GM12878 (cell line): Measurements from ENCODE around the gene PRDM4. TPM values are rescaled to one million over a fixed set of nuclear protein-coding genes. Genes with fewer than 3 reads are reported as not detected.

Experiments
- ATAC-seq: fragments of 200-7000 bp; cut with Tn5 transposase; 3 replicates; pipeline ENCODE4 v1.9.1; 2020; ENCODE audit warnings: mild to moderate bottlenecking, moderate library complexity
- BruUV-seq: library from RNA; stranded (reverse); fragments of 400-500 nt; replicated peaks from 2 replicates; lab custom pipeline; 2021; lab: Mats Ljungman, UMichigan
- CTCF ChIA-PET: fragments of 300-600 bp; sonication (Branson Sonifier 250); formaldehyde crosslinking; extraction: SDS; loops from one replicate; lab custom pipeline; 2021; ENCODE audit warnings: inconsistent platforms; lab: Yijun Ruan, JAX
- POLR2A ChIA-PET: fragments of 350-600 bp; formaldehyde crosslinking; extraction: SDS; loops from one replicate; lab custom pipeline; 2021; ENCODE audit warnings: inconsistent platforms; lab: Charles Lee
- RAD21 ChIA-PET: fragments of 300-600 bp; sonication (Branson Sonifier 250); formaldehyde crosslinking; loops from one replicate; lab custom pipeline; 2023; ENCODE audit warnings: antibody characterized with exemption; ENCODE audit not compliant: unreplicated experiment; lab: Charles Lee
- SMC1A ChIA-PET: fragments of 300-600 bp; sonication (Branson Sonifier 250); formaldehyde crosslinking; loops from one replicate; lab custom pipeline; 2023; ENCODE audit not compliant: unreplicated experiment, uncharacterized antibody; lab: Charles Lee
- DNase-seq: peaks from one replicate; pipeline ENCODE4 v3.0.0-alpha.2; 2011; ENCODE audit warnings: low read depth, low spot score
- FAIRE-seq: peaks from 3 replicates; lab custom pipeline; 2011; peaks lifted over from hg19 to GRCh38; lab: Jason Lieb, UNC
- H2AFZ ChIP-seq: 2 replicates; pipeline ENCODE4 v1.6.0; 2011; ENCODE audit warnings: low read depth, low read length, control low read depth; ENCODE audit not compliant: control insufficient read depth
- H3K27ac ChIP-seq: 2 replicates; pipeline ENCODE4 v1.5.1; 2011; ENCODE audit warnings: control low read depth; ENCODE audit not compliant: control insufficient read depth, insufficient read depth
- H3K27me3 ChIP-seq, 2 experiments: replicated peaks in 1 of 2; 2 replicates each; pipeline versions ENCODE4 v1.6.0 to v1.6.1; 2011; ENCODE audit warnings: low read length in 1 of 2; ENCODE audit not compliant: control insufficient read depth in 2 of 2, insufficient read depth in 2 of 2
- H3K36me3 ChIP-seq, 2 experiments: 2 replicates each; pipeline ENCODE4 v1.5.1; 2011; ENCODE audit warnings: low read length in 1 of 2; ENCODE audit not compliant: control insufficient read depth in 2 of 2, insufficient read depth in 2 of 2
- H3K4me1 ChIP-seq: 2 replicates; pipeline ENCODE4 v1.6.1; 2011; ENCODE audit warnings: mild to moderate bottlenecking, low read length, moderate library complexity, mixed read lengths; ENCODE audit not compliant: control insufficient read depth, insufficient read depth
- H3K4me2 ChIP-seq: 2 replicates; pipeline ENCODE4 v1.6.0; 2011; ENCODE audit warnings: control low read depth; ENCODE audit not compliant: control insufficient read depth, insufficient read depth
- H3K4me3 ChIP-seq: fragments of 200-600 bp; sonication (generic); 2 replicates; pipeline ENCODE4 v1.5.1; 2016
- H3K79me2 ChIP-seq: 2 replicates; pipeline ENCODE4 v1.6.0; 2011; ENCODE audit warnings: low read length; ENCODE audit not compliant: control insufficient read depth, insufficient read depth
- H3K9ac ChIP-seq: 2 replicates; pipeline ENCODE4 v1.8.0; 2011; ENCODE audit warnings: low read length, control low read depth, mixed read lengths; ENCODE audit not compliant: control insufficient read depth, insufficient read depth
- H3K9me3 ChIP-seq: replicated peaks from 3 replicates; pipeline ENCODE4 v1.5.1; 2011; ENCODE audit warnings: mild to moderate bottlenecking, low read length; ENCODE audit not compliant: control insufficient read depth, insufficient read depth
- H4K20me1 ChIP-seq: 2 replicates; pipeline ENCODE4 v1.6.0; 2011; ENCODE audit not compliant: control insufficient read depth, insufficient read depth
- EP300 ChIP-seq, 2 experiments: fragments of 150-350 bp in 1 of 2; IDR thresholded peaks; 2 replicates each; pipeline ENCODE4 v1.6.1; 2011 to 2012; ENCODE audit warnings: low read depth in 2 of 2, low read length in 2 of 2, borderline replicate concordance in 1 of 2, improper control_type of control experiment in 1 of 2, inconsistent platforms in 1 of 2; ENCODE audit not compliant: control insufficient read depth in 1 of 2
- MTA2 ChIP-seq: fragments of 450-650 bp; IDR thresholded peaks from 2 replicates; pipeline ENCODE4 v1.6.1; 2016; ENCODE audit warnings: low read depth, mild to moderate bottlenecking, moderate library complexity
- MTA3 ChIP-seq: IDR thresholded peaks from 2 replicates; pipeline ENCODE4 v1.6.1; 2012; ENCODE audit warnings: low read length, inconsistent platforms, borderline replicate concordance
- NFIC ChIP-seq: IDR thresholded peaks from 2 replicates; pipeline ENCODE4 v1.6.1; 2012; ENCODE audit warnings: low read depth, mild to moderate bottlenecking, inconsistent platforms, low read length, moderate library complexity
- PAX5 ChIP-seq: IDR thresholded peaks from 2 replicates; pipeline ENCODE4 v1.6.1; 2011; ENCODE audit warnings: low read depth, low read length, borderline replicate concordance
- SPI1 ChIP-seq: IDR thresholded peaks from 2 replicates; pipeline ENCODE4 v1.6.1; 2011; ENCODE audit warnings: low read depth, mild to moderate bottlenecking, low read length, moderate library complexity, borderline replicate concordance; ENCODE audit not compliant: insufficient read depth
- ZBED1 ChIP-seq: IDR thresholded peaks from 2 replicates; pipeline ENCODE4 v1.6.1; 2016; ENCODE audit warnings: borderline replicate concordance
- WGBS: methylation state at CpG from one replicate; pipeline ENCODE4 v1.1.6; 2016; ENCODE audit warnings: low lambda C conversion rate; ENCODE audit not compliant: insufficient replicate concordance, insufficient coverage; ENCODE audit errors: missing lambda C conversion rate; 5-methylcytosine and 5-hydroxymethylcytosine counted together
- in situ Hi-C: fragments of 300-500 bp; cut with MboI; formaldehyde crosslinking; loops from 9 replicates; pipeline ENCODE4 v1.14.3; 2018; ENCODE audit warnings: mixed read lengths
- intact Hi-C: fragments of 100-400 bp; cut with micrococcal nuclease; formaldehyde crosslinking; loops from one replicate; pipeline ENCODE4 v1.14.2; 2022; ENCODE audit not compliant: unreplicated experiment
- polyA plus RNA-seq, 11 experiments: library from polyadenylated mRNA; depleted of rRNA in 4 of 11; unstranded in 6 of 11; stranded (reverse) in 5 of 11; fragments of >200 nt; fragmentation: Nextera tagmentation in 4 of 11; fragmentation: Illumina TruSeq in 1 of 11; extraction: Ambion mirVana in 4 of 11; extraction: Trizol in 1 of 11; gene quantifications; 1 replicate in 1 of 11; 2 replicates in 10 of 11; pipeline versions ENCODE4 v1.2.1 to v1.2.3, GENCODE V29; 2011 to 2016; ENCODE audit warnings: inconsistent platforms in 2 of 11, missing spikeins in 2 of 11, low read depth in 1 of 11
- total RNA-seq, 4 experiments: library from RNA; depleted of rRNA in 3 of 4; stranded (reverse); fragments of >200 nt in 3 of 4; fragmentation: Illumina TruSeq in 1 of 4; extraction: Trizol in 1 of 4; gene quantifications; 2 replicates each; pipeline versions ENCODE4 v1.2.1 to v1.2.3, GENCODE V29; 2013 to 2021
- TF ChIP-seq, protein P1 (sequence below): IDR thresholded peaks from 2 replicates; pipeline ENCODE4 v1.6.1; 2012; ENCODE audit warnings: low read depth, low read length, improper control_type of control experiment
- TF ChIP-seq, protein P2 (sequence below): fragments of 150-350 bp; IDR thresholded peaks from 2 replicates; pipeline ENCODE4 v1.6.1; 2016; ENCODE audit warnings: low read depth, low read length

PRDM4 gene
- total and polyA plus RNA-seq, 10 of the 15 experiments (the other 5 are each of a cell fraction or from before 2014, with no cell fraction given) = 5.1 to 22.2 (median 15.0) TPM

DNA sequence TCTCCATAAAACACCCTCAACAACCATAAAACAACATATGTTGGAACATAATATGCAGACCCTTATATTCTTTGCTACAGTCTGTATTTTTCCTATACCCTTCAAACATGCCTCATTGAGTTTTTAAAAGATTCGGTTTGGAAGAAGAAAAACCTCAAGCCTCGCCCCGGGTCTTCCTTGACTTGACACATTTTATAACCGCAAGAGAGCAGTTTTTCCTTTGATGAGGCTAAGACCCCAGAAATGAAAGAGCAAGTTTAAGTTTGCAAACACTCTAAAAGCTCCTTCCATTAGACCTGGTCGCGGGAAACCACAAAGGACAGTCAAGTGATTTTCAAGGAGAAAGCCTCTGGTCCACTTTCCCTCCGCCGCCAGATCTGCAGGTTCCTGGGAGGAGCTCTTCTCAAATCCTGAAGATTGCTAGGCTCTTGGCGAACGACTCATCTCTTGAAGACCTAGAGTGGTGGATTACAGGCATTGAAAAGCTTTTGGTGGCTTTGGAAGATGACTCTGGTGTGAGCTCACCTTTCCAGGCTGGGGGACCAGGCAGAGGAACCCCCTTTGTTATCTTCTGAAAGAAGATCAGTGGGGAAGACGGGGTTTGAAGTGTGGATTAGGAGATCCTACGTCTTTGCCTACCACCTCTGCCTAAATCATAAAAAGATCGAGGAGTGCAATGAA is 13.6 kb upstream of the PRDM4 start, which contains the start of gene ASCL4:
ASCL4 (plus strand) TSS at position 356 of the 681 bp plus-strand sequence. CDS start 515 bp downstream, outside the sequence.
- Histone ChIP-seq H3K36me3 (no peaks in the 10 kb centered on the region), H3K4me2 (no peak within 1 kb of the TSS), H3K9me3 (no peaks in the 10 kb centered on the region; the same call in 2 of the 3 replicates), H2AFZ (no peak within 1 kb of the TSS), H3K4me1 (peaks cover 9% of the 10 kb centered on the region), H3K27me3 (peaks cover 3 to 4% of the 10 kb centered on the region in 2 experiments; a peak in 3 of 4 replicates), H4K20me1 (no peaks in the 10 kb centered on the region; the same call in 1 of the 2 replicates), H3K27ac (no peak within 1 kb of the TSS), H3K4me3 (no peak within 1 kb of the TSS), H3K9ac (no peak within 1 kb of the TSS), H3K79me2 (no peaks in the 10 kb centered on the region)
- ATAC-seq = no peak
- FAIRE-seq = no peak
- BruUV-seq = no TSS peak
- in situ Hi-C loops = no loop called here
- no peak for DNase-seq
- POLR2A ChIA-PET = no interaction called here
- 54% methylated on average over 13 of the region's 13 CpGs for WGBS
- RAD21 ChIA-PET = no interaction called here
- SMC1A ChIA-PET = no interaction called here
- TF ChIP-seq NFIC (no peak), MTA2 (no peak), ZBED1 (no peak), SPI1 (no peak), EP300 (IDR thresholded peaks at IDR 0.05; ENCODE audit: borderline replicate concordance in 1 of 2, control insufficient read depth in 1 of 2, low read depth in 2 of 2, low read length in 2 of 2) (no peak), PAX5 (no peak), MTA3 (no peak)
- TF ChIP-seq, protein P1, sequence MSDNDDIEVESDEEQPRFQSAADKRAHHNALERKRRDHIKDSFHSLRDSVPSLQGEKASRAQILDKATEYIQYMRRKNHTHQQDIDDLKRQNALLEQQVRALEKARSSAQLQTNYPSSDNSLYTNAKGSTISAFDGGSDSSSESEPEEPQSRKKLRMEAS = no peak
- TF ChIP-seq, protein P2, sequence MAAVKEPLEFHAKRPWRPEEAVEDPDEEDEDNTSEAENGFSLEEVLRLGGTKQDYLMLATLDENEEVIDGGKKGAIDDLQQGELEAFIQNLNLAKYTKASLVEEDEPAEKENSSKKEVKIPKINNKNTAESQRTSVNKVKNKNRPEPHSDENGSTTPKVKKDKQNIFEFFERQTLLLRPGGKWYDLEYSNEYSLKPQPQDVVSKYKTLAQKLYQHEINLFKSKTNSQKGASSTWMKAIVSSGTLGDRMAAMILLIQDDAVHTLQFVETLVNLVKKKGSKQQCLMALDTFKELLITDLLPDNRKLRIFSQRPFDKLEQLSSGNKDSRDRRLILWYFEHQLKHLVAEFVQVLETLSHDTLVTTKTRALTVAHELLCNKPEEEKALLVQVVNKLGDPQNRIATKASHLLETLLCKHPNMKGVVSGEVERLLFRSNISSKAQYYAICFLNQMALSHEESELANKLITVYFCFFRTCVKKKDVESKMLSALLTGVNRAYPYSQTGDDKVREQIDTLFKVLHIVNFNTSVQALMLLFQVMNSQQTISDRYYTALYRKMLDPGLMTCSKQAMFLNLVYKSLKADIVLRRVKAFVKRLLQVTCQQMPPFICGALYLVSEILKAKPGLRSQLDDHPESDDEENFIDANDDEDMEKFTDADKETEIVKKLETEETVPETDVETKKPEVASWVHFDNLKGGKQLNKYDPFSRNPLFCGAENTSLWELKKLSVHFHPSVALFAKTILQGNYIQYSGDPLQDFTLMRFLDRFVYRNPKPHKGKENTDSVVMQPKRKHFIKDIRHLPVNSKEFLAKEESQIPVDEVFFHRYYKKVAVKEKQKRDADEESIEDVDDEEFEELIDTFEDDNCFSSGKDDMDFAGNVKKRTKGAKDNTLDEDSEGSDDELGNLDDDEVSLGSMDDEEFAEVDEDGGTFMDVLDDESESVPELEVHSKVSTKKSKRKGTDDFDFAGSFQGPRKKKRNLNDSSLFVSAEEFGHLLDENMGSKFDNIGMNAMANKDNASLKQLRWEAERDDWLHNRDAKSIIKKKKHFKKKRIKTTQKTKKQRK = no peak
- intact Hi-C loops = no loop called here
- CTCF ChIA-PET = no interaction called here
